Measurements from ENCODE around the gene CNTNAP2.
"Not testable (repeated sequence)": the region's sequence is repeated elsewhere in the genome, so short reads cannot be mapped to it uniquely, and the experiment has no call there.

CNTNAP2 gene

GRCh38 chr7:146791344-146792285 is 675.0 kb downstream of the CNTNAP2 start:
- DNase-seq = no peak

GRCh38 chr7:146804620-146805019 is 688.0 kb downstream of the CNTNAP2 start:
- DNase-seq = no peak

- DNase-seq = no peak
Observed at GRCh38 chr7:146805082-146805481, 688.5 kb downstream of the CNTNAP2 start.

- DNase-seq = no peak
Observed at GRCh38 chr7:146826329-146826728, 709.7 kb downstream of the CNTNAP2 start.

- DNase-seq = no peak
Observed at GRCh38 chr7:146830686-146831085, 714.1 kb downstream of the CNTNAP2 start.

- peak; percentile 18 for DNase-seq
Observed at GRCh38 chr7:146831875-146832274, 715.3 kb downstream of the CNTNAP2 start.

- DNase-seq = no peak
Observed at GRCh38 chr7:146844405-146844804, 727.8 kb downstream of the CNTNAP2 start.

GRCh38 chr7:146858690-146859089 is 742.1 kb downstream of the CNTNAP2 start:
- no peak for DNase-seq

- DNase-seq = no peak
Observed at GRCh38 chr7:146861701-146862100, 745.1 kb downstream of the CNTNAP2 start.

GRCh38 chr7:146862415-146862814 is 745.8 kb downstream of the CNTNAP2 start:
- no peak for DNase-seq

GRCh38 chr7:146864644-146865043 is 748.0 kb downstream of the CNTNAP2 start:
- DNase-seq = no peak

- DNase-seq = no peak
Observed at GRCh38 chr7:146865696-146866095, 749.1 kb downstream of the CNTNAP2 start.

- no peak for DNase-seq
Observed at GRCh38 chr7:146874722-146875121, 758.1 kb downstream of the CNTNAP2 start.

- no peak for DNase-seq
Observed at GRCh38 chr7:146875237-146875785, 758.7 kb downstream of the CNTNAP2 start.

- no peak for DNase-seq
Observed at GRCh38 chr7:146875981-146876380, 759.4 kb downstream of the CNTNAP2 start.

- no peak for DNase-seq
Observed at GRCh38 chr7:146876411-146876810, 759.8 kb downstream of the CNTNAP2 start.

GRCh38 chr7:146878901-146879300 is 762.3 kb downstream of the CNTNAP2 start:
- DNase-seq = no peak

- no peak for DNase-seq
Observed at GRCh38 chr7:146885231-146885630, 768.6 kb downstream of the CNTNAP2 start.

- DNase-seq = no peak
Observed at GRCh38 chr7:146889806-146890555, 773.4 kb downstream of the CNTNAP2 start.

- no peak for DNase-seq
Observed at GRCh38 chr7:146892151-146892550, 775.5 kb downstream of the CNTNAP2 start.

GRCh38 chr7:146894927-146895326 is 778.3 kb downstream of the CNTNAP2 start:
- no peak for DNase-seq

- DNase-seq = no peak
Observed at GRCh38 chr7:146902266-146902665, 785.7 kb downstream of the CNTNAP2 start.

- DNase-seq = no peak
Observed at GRCh38 chr7:146902728-146903127, 786.1 kb downstream of the CNTNAP2 start.

- not testable (repeated sequence) for DNase-seq
Observed at GRCh38 chr7:146905746-146906145, 789.1 kb downstream of the CNTNAP2 start.

Data from NCI-H1105 (cell line).